Motor neuron (in vitro differentiated cells): ENCODE measurements around the gene LTB. TPM values are rescaled to one million over a fixed set of nuclear protein-coding genes. Genes with fewer than 3 reads are reported as not detected.

Experiments
- ATAC-seq, 8 experiments: fragments of 200-7000 bp; cut with Tn5 transposase; replicated peaks in 6 of 8; 2 replicates each; pipeline ENCODE4 v1.8.0; 2021; ENCODE audit warnings: mild to moderate bottlenecking in 8 of 8, moderate library complexity in 8 of 8
- H3K27ac ChIP-seq, 2 donors: fragments of 250-450 bp; sonication (Bioruptor Pico); 2 replicates each; pipeline ENCODE4 v1.9.0; 2021; ENCODE audit warnings: antibody characterized with exemption in 2 of 2, mild to moderate bottlenecking in 2 of 2, moderate library complexity in 1 of 2
- H3K4me1 ChIP-seq, 2 donors: fragments of 250-450 bp; sonication (Bioruptor Pico); replicated peaks in 1 of 2; 2 replicates each; pipeline ENCODE4 v1.6.1; 2021; ENCODE audit warnings: antibody characterized with exemption in 2 of 2, mild to moderate bottlenecking in 2 of 2, moderate library complexity in 1 of 2
- H3K4me3 ChIP-seq, 5 donors: fragments of 250-450 bp; sonication (Bioruptor Pico); 2 replicates each; pipeline ENCODE4 v1.9.0; 2021; ENCODE audit warnings: antibody characterized with exemption in 5 of 5, mild to moderate bottlenecking in 5 of 5, moderate library complexity in 4 of 5
- WGBS, 10 experiments: fragments of 450-650 bp; shearing (Covaris generic); methylation state at CpG; one replicate each; pipeline ENCODE4 v1.0.0; 2022; 5-methylcytosine and 5-hydroxymethylcytosine counted together
- in situ Hi-C, 9 experiments: fragments of 400-800 bp; cut with MboI; loops; one replicate each; pipeline ENCODE4 v1.15.0; 2021; ENCODE audit warnings: low sequenced_read_pairs in 9 of 9, low pct_unique_long_range_greater_than_20kb in 2 of 9; ENCODE audit not compliant: unreplicated experiment in 9 of 9
- total RNA-seq, 8 experiments: library from RNA; unstranded; fragments of 300-600 nt; gene quantifications; 2 replicates each; pipeline versions ENCODE4 v1.2.3 to v1.2.4, GENCODE V29; 2022

Gene LTB
- total RNA-seq, 8 experiments from 2014 or later, result 0.18 to 1.9 (median 0.81) TPM; not detected in 1

DNA sequence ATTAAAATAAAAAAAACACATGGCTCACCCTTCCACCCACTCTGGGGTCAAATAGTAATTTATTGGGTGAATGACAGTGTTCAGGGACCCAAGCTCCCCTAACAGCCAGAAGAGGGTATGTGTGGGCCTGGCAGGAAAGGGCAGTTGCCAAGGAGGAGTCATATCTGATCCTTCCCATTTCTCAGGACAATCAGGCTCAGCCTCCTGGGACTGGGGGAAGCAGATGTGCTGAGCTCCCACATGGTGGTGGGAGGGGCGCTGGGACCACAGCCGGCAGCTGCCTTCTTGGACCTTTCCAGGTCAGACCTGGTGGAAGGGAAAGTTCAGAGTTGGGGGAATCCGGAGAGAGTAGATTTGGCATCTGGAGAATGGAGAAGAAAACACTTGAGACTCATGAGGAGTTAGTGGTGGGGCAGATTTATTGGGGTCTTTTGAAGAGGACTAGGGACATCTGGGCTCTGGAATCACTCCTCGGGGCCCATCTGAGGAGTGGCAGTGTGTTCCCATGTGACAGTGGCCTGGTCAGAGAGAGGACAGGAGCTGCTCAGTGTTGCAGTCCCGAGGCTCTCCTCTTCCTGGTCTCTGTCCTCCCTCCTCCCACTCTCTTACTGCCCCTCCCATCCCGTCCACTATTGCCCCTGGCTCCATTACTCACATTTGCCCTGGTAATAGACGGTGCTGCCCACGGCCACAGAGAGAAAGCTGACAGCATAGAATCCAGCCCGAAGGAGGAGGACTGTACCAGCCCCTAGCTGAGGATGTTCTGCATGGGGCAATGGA is 6.8 kb upstream of the LTB start:
- WGBS, 10 experiments, result 0 to 78% (median 62%) methylated on average over 2 to 4 of the region's 9 CpGs; no CpG with 5 or more reads in 5 of the 10 experiments
- no peak overlapping the region for H3K4me3 ChIP-seq
- peak in 7 of 8 experiments; percentile 35 to 92 (median 64) for ATAC-seq
- H3K4me1 ChIP-seq, result peaks cover 0 to 3% of the 10 kb centered on the region in 2 donors
- H3K27ac ChIP-seq, result no peak overlapping the region
- in situ Hi-C loops, result no loop called here

DNA sequence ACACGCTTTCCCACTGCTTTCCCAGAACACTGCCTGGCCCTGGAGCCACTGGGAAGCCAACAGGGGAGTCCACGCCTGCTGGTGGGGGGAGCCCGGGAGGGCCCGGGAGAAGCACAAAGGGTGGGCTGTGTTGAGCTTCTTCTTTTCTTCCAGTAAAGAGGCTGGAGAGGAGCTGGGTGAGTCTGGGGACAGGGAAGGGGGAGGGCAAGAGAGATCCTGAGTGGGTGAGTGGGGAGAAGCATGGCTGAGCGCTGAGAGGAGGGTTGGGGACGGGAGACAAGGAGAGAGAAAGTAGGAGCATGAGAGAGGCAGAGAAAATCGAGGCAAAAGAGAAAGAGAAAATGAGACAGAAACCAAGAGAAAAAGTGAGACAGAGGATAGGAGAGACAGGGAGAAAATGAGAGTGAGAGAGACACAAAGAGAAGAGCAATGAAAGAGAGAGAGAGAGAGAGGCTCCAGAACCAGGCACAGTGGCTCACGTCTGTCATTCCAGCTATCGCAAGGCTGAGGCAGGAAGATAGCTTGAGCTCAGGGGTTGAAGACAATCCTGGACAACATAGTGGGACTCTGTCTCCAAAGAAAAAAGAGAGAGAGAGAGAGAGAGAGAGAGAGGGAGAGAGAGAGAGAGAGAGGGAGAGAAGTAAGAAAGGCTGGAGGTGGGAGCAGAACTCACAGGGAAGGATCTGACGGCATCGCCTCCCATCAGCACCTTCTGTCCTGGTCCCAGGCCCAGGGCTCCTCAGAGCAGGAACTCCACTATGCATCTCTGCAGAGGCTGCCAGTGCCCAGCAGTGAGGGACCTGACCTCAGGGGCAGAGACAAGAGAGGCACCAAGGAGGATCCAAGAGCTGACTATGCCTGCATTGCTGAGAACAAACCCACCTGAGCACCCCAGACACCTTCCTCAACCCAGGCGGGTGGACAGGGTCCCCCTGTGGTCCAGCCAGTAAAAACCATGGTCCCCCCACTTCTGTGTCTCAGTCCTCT is 5.9 kb upstream of the LTB start:
- Histone ChIP-seq H3K4me1 (peaks cover 0 to 3% of the 10 kb centered on the region in 2 donors), H3K4me3 (no peak overlapping the region), H3K27ac (no peak overlapping the region)
- peak in 5 of 8 experiments; percentile 19 to 79 (median 39) for ATAC-seq
- 49 to 93% (median 67%) methylated on average over 1 to 7 of the region's 12 CpGs; no CpG with 5 or more reads in 2 of the 10 experiments for WGBS, 10 experiments
- in situ Hi-C loops, result no loop called here

DNA sequence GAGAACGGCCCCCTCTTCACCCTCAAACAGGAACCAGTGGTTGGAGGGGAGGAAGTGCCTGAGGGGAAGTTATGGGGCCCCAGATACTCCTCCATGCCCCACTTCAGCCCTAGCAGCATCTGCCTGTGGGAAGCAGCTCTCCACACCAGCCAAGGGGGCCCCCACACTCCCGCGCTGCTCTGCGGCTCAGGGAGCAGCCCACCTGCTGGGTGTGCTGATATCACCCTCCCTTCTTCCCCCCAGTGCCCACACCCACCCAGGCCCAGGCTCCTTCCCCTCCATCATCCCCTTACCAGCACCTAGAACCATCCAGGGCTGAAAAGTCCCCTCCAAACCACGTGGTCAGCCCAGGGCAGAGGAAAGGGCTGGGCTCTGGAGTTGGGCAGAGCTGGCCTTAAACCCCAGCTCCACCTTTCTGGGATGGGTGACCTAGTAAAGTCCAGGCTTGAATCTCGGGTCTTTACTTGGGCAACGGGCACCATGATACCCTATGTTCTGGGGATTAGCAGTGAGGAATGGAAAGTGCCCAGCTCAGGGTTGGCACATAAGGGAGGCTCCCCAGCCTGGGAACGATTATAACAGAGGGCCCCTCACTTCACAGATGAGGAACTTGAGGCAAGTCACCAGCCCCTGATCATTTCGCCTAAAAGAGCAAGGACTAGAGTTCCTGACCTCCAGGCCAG is 4.5 kb upstream of the LTB start:
- H3K27ac ChIP-seq, result no peak overlapping the region
- in situ Hi-C loops, result no loop called here
- no peak overlapping the region for H3K4me3 ChIP-seq
- 20 to 93% (median 50%) methylated on average over 1 to 3 of the region's 9 CpGs; no CpG with 5 or more reads in 3 of the 10 experiments for WGBS, 10 experiments
- peaks cover 1 to 3% of the 10 kb centered on the region in 2 donors for H3K4me1 ChIP-seq
- no peak for ATAC-seq

DNA sequence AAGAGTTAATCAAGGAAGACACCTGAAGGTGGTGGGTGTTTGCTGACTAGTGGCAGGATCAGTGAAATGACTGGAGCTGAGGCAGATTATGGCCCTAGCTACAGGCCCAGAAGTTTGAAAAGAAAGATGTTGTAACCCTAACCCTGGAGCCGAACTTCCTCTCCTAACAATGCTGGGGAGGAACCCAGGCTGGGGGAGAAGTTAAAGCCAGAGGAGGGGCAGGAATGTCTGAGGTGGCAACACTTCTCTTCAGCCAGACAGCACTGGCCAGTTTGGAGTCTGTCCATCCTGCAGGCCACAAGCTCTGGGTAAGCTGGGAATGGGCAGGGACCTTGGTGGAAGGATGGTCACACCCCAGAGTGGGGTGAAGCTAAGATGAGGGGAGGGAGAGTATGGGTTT is 3.8 kb upstream of the LTB start, which contains the start of gene LST1:
Gene LST1 (plus strand): TSS at position 270 of the 400 bp plus-strand sequence. CDS start 1,023 bp downstream, outside the sequence.
- peak in 1 of 8 experiments; percentile 12 for ATAC-seq
- H3K4me3 ChIP-seq, result no peak within 1 kb of the TSS
- no peak within 1 kb of the TSS for H3K27ac ChIP-seq
- WGBS, 10 experiments, result 63 to 80% (median 67%) methylated on average over 1 of the region's 1 CpG; no CpG with 5 or more reads in 7 of the 10 experiments
- in situ Hi-C loops, result no loop called here
- peaks cover 3 to 6% of the 10 kb centered on the region in 2 donors for H3K4me1 ChIP-seq

DNA sequence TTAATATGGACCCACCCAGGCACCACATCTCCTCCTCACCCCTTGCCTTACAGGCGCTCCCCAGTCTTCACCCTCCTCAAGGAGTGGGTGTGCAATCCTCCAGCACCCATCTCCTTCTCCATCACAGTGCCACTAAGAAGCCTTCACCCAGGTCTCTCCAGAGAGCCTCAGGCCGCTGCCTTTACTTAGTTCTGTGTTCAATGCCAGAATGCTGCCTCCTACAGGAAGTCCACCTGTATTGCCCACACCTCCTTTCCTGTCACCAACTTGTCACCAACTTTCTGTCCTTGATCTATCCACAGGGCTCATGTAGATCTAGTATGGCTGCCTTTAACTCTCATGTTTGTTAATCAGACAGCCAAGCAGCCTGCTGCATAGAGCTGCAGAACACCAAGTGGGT is 3.3 kb upstream of the LTB start:
- ATAC-seq, result no peak
- no peak overlapping the region for H3K27ac ChIP-seq
- peaks cover 3 to 6% of the 10 kb centered on the region in 2 donors for H3K4me1 ChIP-seq
- in situ Hi-C loops, result no loop called here
- H3K4me3 ChIP-seq, result no peak overlapping the region
- WGBS, 10 experiments, result 0 to 100% (median 58%) methylated on average over 1 to 2 of the region's 2 CpGs; no CpG with 5 or more reads in 6 of the 10 experiments

DNA sequence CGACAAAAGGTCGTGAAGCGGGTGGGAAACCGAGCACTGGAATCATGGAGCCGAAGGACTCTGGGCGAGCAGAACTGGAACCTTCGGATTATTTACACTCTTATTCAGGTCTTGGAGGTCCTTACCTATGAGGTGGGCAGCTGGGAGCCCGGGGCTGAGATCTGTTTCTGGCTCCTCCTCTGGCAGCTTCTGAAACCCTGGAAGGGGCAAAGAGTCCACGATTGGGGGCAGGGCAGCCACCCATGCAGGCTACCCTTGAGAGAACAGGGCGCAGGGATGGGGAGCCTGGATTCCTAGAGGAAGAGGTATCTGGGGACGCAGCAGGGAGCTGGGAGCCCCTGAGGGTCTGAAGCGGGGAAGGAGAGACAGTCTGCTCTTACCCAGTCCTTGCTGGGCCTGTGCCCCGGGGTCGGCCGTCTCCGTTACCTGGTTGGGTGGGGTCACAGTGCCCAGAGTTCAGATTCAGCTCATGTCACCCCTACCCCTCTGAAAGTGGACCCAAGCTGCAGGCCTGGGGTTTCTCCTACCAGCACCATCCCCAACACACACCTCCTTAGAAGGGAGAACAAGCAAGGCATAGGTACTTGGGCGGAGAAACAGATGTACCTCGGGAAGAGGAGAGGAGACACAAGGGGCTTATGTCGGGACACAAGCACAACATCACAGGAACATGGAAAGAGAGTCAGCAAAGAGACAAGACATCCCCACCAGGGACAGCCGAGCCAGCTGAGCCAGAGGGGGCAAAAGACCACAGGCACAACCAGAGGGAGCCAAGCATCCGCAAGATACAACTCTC is 592 bp downstream of the LTB start:
- Histone ChIP-seq H3K27ac (no peak overlapping the region), H3K4me1 (peaks cover 0 to 6% of the 10 kb centered on the region in 2 donors), H3K4me3 (peak overlapping the region; percentile 40 to 51 (median 43))
- in situ Hi-C loops, result no loop called here
- ATAC-seq, result peak in 2 of 8 experiments; percentile 6
- 3 to 100% (median 14%) methylated on average over 1 to 10 of the region's 21 CpGs; no CpG with 5 or more reads in 2 of the 10 experiments for WGBS, 10 experiments

DNA sequence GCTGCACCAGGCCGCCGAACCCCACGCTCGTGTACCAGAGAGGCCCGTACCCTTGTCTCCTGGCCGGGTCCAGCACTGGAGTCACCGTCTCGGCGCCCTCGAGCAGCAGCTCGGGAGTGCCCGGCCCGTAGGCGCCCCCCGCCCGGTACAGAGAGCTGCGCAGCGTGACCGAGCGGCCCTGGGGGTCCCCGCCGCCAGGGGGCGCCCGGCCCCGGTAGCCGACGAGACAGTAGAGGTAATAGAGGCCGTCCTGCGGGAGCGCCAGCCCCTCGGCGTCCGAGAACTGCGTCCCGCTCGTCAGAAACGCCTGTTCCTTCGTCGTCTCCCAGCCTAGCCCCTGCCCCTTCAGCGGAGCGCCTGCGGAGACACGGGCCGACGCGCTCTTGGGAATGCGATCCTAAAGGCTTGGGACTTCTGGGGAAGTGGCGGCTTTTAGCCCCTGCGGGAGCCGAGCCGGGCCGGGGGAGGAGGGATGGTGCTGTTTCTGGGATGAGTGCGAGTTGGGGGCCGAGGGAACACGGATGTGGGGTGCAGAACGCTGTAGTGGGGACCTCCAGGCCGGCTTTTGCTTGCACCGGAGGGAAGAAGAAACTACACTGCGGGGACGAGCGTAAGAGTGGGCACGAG is 1.3 kb downstream of the LTB start:
- peak; percentile 97 to 99 (median 99) for ATAC-seq
- Histone ChIP-seq H3K4me3 (peak overlapping the region; percentile 40 to 51 (median 43)), H3K4me1 (peaks cover 0 to 6% of the 10 kb centered on the region in 2 donors), H3K27ac (no peak overlapping the region)
- WGBS, 10 experiments, result 0 to 11% (median 2%) methylated on average over 4 to 26 of the region's 62 CpGs; no CpG with 5 or more reads in 4 of the 10 experiments
- in situ Hi-C loops, result no loop called here

DNA sequence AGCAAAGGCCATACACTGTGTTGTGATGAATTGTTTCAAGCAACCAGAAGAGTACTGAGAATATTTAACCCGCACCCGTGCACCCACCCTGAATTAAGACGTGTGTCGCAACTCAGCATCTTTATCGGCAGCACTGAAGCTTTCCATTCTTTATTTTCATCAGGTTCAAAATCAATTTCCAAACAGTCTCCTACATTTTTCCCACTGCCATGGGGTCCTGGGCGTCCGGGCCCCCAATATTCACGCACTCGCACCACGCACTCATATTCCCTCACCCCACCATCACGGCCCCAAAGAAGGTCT is 1.8 kb downstream of the LTB start:
- Histone ChIP-seq H3K27ac (no peak overlapping the region), H3K4me1 (peaks cover 0 to 6% of the 10 kb centered on the region in 2 donors), H3K4me3 (peak overlapping the region; percentile 40 to 51 (median 43))
- WGBS, 10 experiments, result 0 to 100% (median 71%) methylated on average over 1 to 7 of the region's 11 CpGs; no CpG with 5 or more reads in 4 of the 10 experiments
- ATAC-seq, result no peak
- in situ Hi-C loops, result no loop called here

DNA sequence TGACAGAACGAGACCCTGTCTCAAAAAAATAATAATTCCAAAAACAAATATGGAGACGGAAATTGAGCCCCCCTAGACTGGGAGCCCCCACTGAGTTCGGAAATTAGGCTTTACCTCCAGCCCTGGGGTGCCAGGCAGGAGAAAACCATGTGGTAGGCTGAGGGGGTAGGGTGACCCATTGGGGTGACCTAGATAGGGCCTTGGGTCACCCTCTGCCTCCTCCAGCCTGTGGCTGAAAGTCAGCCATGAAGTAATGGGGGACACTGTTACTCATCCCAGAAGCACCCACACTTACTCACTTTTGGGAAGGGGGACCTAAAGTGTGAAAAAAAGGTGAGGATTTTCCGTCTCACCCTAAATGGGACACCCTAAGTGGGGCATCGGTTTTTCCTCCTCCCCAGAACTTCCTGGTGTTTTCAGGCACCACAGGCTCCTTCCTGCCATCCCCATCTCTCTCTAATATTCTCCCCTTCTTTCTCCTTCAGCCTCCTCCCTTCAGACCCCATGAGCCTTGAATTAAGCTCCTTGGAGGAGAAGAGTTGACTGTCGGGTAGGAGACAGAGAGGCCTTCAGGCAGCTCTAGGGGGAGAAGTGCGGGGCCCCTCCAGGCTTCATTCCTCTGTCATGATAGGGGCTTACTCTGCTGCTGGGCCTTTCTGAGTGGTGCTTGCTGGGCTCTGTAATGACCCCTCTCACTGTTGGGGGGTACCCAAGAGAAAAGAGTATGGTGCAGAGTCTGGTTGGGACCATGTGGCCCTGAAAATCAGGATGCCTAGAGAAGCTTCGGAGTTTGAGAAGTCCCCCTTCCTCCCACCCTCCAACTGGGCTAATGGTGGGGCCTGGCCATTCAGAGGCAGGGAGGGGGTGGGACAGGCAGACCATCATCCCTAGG is 2.4 kb downstream of the LTB start:
- Histone ChIP-seq H3K4me1 (peaks cover 0 to 6% of the 10 kb centered on the region in 2 donors), H3K4me3 (no peak overlapping the region), H3K27ac (no peak overlapping the region)
- in situ Hi-C loops, result no loop called here
- WGBS, 10 experiments, result 50 to 100% (median 84%) methylated on average over 1 to 3 of the region's 8 CpGs; no CpG with 5 or more reads in 2 of the 10 experiments
- ATAC-seq, result no peak

DNA sequence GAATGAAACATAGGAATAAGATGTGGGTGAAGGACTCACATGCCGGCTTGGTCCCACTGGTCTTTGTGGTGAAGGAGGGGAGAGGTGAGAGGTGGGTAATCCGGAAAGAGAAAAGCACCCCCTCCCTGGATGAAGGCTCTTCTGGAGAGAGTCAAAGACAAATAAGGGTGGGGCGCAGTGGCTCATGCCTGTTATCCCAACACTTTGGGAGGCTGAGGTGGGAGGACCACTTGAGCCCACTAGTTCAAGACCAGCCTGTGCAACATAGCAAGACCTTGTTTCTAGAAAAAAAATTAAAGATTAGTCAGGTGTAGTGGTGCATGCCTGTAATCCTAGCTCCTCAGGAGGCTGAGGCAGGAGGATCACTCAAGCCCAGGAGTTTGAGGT is 3.1 kb downstream of the LTB start:
- no peak overlapping the region for H3K4me3 ChIP-seq
- ATAC-seq, result no peak
- WGBS, 10 experiments, result 60 to 100% (median 97%) methylated on average over 1 to 3 of the region's 3 CpGs; no CpG with 5 or more reads in 4 of the 10 experiments
- in situ Hi-C loops, result no loop called here
- peaks cover 0 to 6% of the 10 kb centered on the region in 2 donors for H3K4me1 ChIP-seq
- no peak overlapping the region for H3K27ac ChIP-seq
